Measurements from ENCODE around the gene VAV1. TPM values are rescaled to one million over a fixed set of nuclear protein-coding genes. Genes with fewer than 3 reads are reported as not detected.
"Not testable (repeated sequence)": the region's sequence is repeated elsewhere in the genome, so short reads cannot be mapped to it uniquely, and the experiment has no call there.

The VAV1 gene
- total RNA-seq, 1 experiment from 2014 or later = 3.0 TPM

DNA sequence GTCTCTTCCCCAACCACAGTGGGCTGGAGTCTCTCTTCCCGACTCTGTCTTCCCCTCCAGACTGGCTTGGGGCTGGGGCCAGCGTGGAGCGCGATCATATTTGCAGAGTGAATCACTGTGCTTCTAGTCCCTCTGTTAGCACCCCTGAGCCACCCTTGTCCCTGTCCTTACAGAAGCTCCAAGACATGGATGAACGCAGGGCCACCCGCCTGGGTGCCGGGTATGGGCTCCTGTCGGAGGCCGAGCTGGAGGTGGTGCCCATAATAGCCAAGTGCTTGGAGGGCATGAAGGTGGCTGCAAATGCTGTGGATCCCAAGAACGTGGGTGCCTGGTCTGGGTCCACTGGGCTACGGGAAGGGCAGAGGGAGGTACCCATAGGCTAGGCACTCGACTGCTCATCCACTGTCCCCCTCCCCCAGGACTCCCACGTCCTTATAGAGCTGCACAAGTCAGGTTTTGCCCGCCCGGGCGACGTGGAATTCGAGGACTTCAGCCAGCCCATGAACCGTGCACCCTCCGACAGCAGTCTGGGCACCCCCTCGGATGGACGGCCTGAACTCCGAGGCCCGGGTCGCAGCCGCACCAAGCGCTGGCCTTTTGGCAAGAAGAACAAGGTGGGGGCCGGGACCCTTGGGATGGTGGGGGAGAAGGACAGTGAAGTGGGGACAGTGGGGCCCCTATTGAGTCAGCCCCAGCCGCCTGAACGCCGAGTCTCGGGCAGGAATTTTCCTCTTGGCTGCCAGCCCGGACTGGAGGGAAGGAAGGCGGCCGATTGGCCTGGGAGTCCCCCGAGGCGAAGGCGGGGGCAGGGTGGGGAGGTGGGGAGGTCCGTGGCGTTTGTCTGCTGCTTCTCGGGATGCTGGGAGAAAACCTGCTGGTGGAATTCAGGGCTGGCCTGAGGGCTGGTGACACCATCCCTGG lies 27.9 kb upstream of the VAV1 start:
- intact Hi-C loops (cut with micrococcal nuclease) = loop anchor here (5.0 kb wide), 1 partner anchor 767 kb away; the partner anchor contains the start of gene RANBP3
- no TSS peak for BruUV-seq (replicated peaks)
- Histone ChIP-seq H3K9me2 (replicated peaks; ENCODE audit: low read length) (no peaks in the 10 kb centered on the region), H4K20me1 (ENCODE audit: low read length) (no peaks in the 10 kb centered on the region), H3F3A (ENCODE audit: low read length, unreplicated experiment) (no peaks in the 10 kb centered on the region), H3K27ac (ENCODE audit: low read length) (peak overlapping the region; percentile 85), H3K4me1 (ENCODE audit: insufficient read depth, low read length) (peaks cover 37% of the 10 kb centered on the region), H3K4me2 (ENCODE audit: low read length) (peak overlapping the region; percentile 79), H3K9ac (ENCODE audit: low read length) (peak overlapping the region; percentile 58), H2AFZ (ENCODE audit: low read length) (peak overlapping the region; percentile 31; the same call in 1 of the 2 replicates), H3K36me3 (ENCODE audit: low read depth, low read length) (peaks cover 44% of the 10 kb centered on the region), H3K27me3 (ENCODE audit: low read length) (no peaks in the 10 kb centered on the region), H3K4me3 (ENCODE audit: low read length) (peak overlapping the region; percentile 46), H3K79me2 (ENCODE audit: low read length) (peaks cover 47% of the 10 kb centered on the region), H3K9me3 (ENCODE audit: low read length) (no peaks in the 10 kb centered on the region)
- DNase-seq (peak; percentile 96), ATAC-seq (peak; percentile 71)
- CTCF ChIA-PET = no interaction called here
- TF ChIP-seq EZH2phosphoT487 (IDR thresholded peaks at IDR 0.05; ENCODE audit: borderline replicate concordance, low read length) = no peak
- TF ChIP-seq, protein P1, sequence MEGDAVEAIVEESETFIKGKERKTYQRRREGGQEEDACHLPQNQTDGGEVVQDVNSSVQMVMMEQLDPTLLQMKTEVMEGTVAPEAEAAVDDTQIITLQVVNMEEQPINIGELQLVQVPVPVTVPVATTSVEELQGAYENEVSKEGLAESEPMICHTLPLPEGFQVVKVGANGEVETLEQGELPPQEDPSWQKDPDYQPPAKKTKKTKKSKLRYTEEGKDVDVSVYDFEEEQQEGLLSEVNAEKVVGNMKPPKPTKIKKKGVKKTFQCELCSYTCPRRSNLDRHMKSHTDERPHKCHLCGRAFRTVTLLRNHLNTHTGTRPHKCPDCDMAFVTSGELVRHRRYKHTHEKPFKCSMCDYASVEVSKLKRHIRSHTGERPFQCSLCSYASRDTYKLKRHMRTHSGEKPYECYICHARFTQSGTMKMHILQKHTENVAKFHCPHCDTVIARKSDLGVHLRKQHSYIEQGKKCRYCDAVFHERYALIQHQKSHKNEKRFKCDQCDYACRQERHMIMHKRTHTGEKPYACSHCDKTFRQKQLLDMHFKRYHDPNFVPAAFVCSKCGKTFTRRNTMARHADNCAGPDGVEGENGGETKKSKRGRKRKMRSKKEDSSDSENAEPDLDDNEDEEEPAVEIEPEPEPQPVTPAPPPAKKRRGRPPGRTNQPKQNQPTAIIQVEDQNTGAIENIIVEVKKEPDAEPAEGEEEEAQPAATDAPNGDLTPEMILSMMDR (conservative IDR thresholded peaks at IDR 0.05; ENCODE audit: low read depth, low read length) = no peak
- TF ChIP-seq EZH2 (IDR thresholded peaks at IDR 0.05; ENCODE audit: low read length, unreplicated experiment) = no peak
- POLR2A ChIA-PET (ENCODE audit: unreplicated experiment) = interaction anchor here (0.5 kb wide), 1 partner anchor 663 kb away, joined by 4 read pairs; no protein-coding TSS in a partner anchor

DNA sequence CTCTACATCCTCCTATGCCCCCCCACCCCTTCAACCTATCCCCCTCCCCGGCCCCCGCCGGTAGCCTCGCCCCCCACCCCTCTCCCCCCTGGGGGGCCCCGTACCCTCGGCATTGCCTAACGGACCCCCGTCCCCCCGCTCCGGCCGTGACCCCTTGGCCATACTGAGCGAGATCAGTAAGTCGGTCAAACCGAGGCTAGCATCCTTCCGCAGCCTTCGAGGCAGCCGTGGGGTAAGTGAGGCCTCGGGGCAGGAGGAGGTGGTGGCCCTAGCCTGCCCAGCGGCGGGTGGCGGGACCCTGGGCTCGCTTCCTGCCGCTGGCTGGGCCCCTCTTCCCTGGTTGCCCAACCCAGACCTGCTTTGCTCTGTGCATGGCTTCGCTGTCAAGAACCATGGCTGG lies 26.5 kb upstream of the VAV1 start:
- no TSS peak for BruUV-seq (replicated peaks)
- H3K9ac ChIP-seq (ENCODE audit: low read length) = no peak overlapping the region
- no peaks in the 10 kb centered on the region for H3K9me3 ChIP-seq (ENCODE audit: low read length)
- H2AFZ ChIP-seq (ENCODE audit: low read length) = no peak overlapping the region
- H3K27me3 ChIP-seq (ENCODE audit: low read length) = no peaks in the 10 kb centered on the region
- H3K4me3 ChIP-seq (ENCODE audit: low read length) = no peak overlapping the region
- H3K79me2 ChIP-seq (ENCODE audit: low read length) = peaks cover 34% of the 10 kb centered on the region
- no peak for ATAC-seq
- intact Hi-C loops (cut with micrococcal nuclease) = loop anchor here (5.0 kb wide), 1 partner anchor 769 kb away; the partner anchor contains the start of gene RANBP3
- H3K4me2 ChIP-seq (ENCODE audit: low read length) = no peak overlapping the region
- no peaks in the 10 kb centered on the region for H3K9me2 ChIP-seq (replicated peaks; ENCODE audit: low read length)
- ChIA-PET POLR2A (ENCODE audit: unreplicated experiment) (interaction anchor here (0.7 kb wide), 1 partner anchor 135 kb away, joined by 3 read pairs; no protein-coding TSS in a partner anchor), CTCF (no interaction called here)
- peaks cover 45% of the 10 kb centered on the region for H3K36me3 ChIP-seq (ENCODE audit: low read depth, low read length)
- H3F3A ChIP-seq (ENCODE audit: low read length, unreplicated experiment) = no peaks in the 10 kb centered on the region
- DNase-seq = no peak
- peaks cover 37% of the 10 kb centered on the region for H3K4me1 ChIP-seq (ENCODE audit: insufficient read depth, low read length)
- TF ChIP-seq, protein P1 (conservative IDR thresholded peaks at IDR 0.05; ENCODE audit: low read depth, low read length) = no peak
- TF ChIP-seq EZH2phosphoT487 (IDR thresholded peaks at IDR 0.05; ENCODE audit: borderline replicate concordance, low read length) (no peak), EZH2 (IDR thresholded peaks at IDR 0.05; ENCODE audit: low read length, unreplicated experiment) (no peak)
- H4K20me1 ChIP-seq (ENCODE audit: low read length) = no peaks in the 10 kb centered on the region
- no peak overlapping the region for H3K27ac ChIP-seq (ENCODE audit: low read length)

DNA sequence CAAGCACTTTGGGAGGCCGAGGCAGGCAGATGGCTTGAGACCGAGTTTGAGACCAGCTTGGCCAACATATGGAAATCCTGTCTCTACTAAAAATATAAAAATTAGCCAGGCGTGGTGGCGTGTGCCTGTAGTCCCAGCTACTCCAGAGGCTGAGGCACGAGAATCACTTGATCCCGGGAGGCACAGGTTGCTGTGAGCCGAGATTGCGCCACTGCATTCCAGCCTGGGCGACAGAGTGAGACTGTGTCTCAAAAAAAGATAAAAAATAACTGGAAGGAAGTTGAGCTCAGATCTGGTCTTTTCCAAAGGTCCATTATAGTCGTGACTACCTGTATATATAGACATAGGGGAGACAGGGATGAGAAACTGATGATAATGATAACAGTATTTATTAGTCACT lies 24.0 kb upstream of the VAV1 start:
- H3K79me2 ChIP-seq (ENCODE audit: low read length); H2AFZ ChIP-seq (ENCODE audit: low read length); H3K4me2 ChIP-seq (ENCODE audit: low read length); H3K27ac ChIP-seq (ENCODE audit: low read length); H4K20me1 ChIP-seq (ENCODE audit: low read length); H3F3A ChIP-seq (ENCODE audit: low read length, unreplicated experiment); H3K27me3 ChIP-seq (ENCODE audit: low read length); H3K9ac ChIP-seq (ENCODE audit: low read length); DNase-seq; BruUV-seq (replicated peaks); ATAC-seq; POLR2A ChIA-PET (ENCODE audit: unreplicated experiment); CTCF ChIA-PET; H3K9me2 ChIP-seq (replicated peaks; ENCODE audit: low read length); H3K9me3 ChIP-seq (ENCODE audit: low read length); H3K4me3 ChIP-seq (ENCODE audit: low read length): not testable (repeated sequence)
- Histone ChIP-seq H3K36me3 (ENCODE audit: low read depth, low read length) (peaks cover 61% of the 10 kb centered on the region), H3K4me1 (ENCODE audit: insufficient read depth, low read length) (peaks cover 22% of the 10 kb centered on the region)
- intact Hi-C loops (cut with micrococcal nuclease) = loop anchor here (5.0 kb wide), 1 partner anchor 771 kb away; the partner anchor contains the start of gene RANBP3
